Heart left ventricle (tissue), 16 donors: ENCODE results near the gene C2orf78. TPM values are rescaled to one million over a fixed set of nuclear protein-coding genes. Genes with fewer than 3 reads are reported as not detected.

Experiments used
- ATAC-seq, 4 donors: fragments of 200-7000 bp; cut with Tn5 transposase; one replicate each; pipeline ENCODE4 v1.9.1; 2020 to 2022; ENCODE audit warnings: moderate library complexity in 4 of 4, mild to moderate bottlenecking in 3 of 4, moderate number of reproducible peaks in 1 of 4
- DNase-seq, 5 donors: peaks; one replicate each; pipeline ENCODE4 v3.0.0-alpha.2; 2020
- H3K27ac ChIP-seq, 12 donors: fragments of 200-600 bp; sonication (generic) in 4 of 12; one replicate each; pipeline versions ENCODE4 v1.5.0 to v1.8.0; 2016 to 2022; ENCODE audit warnings: mild to moderate bottlenecking in 2 of 12
- H3K27me3 ChIP-seq, 9 donors: fragments of 200-600 bp; sonication (generic) in 2 of 9; one replicate each; pipeline versions ENCODE4 v1.5.1 to v1.8.0; 2016 to 2022; ENCODE audit warnings: mild to moderate bottlenecking in 3 of 9
- H3K36me3 ChIP-seq, 9 donors: fragments of 200-600 bp; sonication (generic) in 2 of 9; one replicate each; pipeline versions ENCODE4 v1.5.0 to v1.8.0; 2018 to 2022; ENCODE audit warnings: mild to moderate bottlenecking in 2 of 9
- H3K4me1 ChIP-seq, 12 donors: fragments of 200-600 bp; sonication (generic) in 4 of 12; one replicate each; pipeline versions ENCODE4 v1.5.0 to v1.8.0; 2016 to 2022; ENCODE audit warnings: mild to moderate bottlenecking in 3 of 12
- H3K4me3 ChIP-seq, 12 donors: fragments of 200-600 bp; sonication (generic) in 4 of 12; one replicate each; pipeline versions ENCODE4 v1.5.0 to v1.8.0; 2017 to 2022; ENCODE audit warnings: mild to moderate bottlenecking in 9 of 12, moderate library complexity in 4 of 12
- H3K9me3 ChIP-seq, 12 donors: fragments of 200-600 bp; sonication (generic) in 4 of 12; one replicate each; pipeline versions ENCODE4 v1.5.0 to v1.8.0; 2016 to 2022; ENCODE audit warnings: mild to moderate bottlenecking in 1 of 12
- CTCF ChIP-seq, 12 donors: fragments of 200-600 bp; sonication (generic) in 4 of 12; IDR thresholded peaks; one replicate each; pipeline versions ENCODE4 v1.5.0 to v1.8.0; 2018 to 2022; ENCODE audit warnings: antibody characterized with exemption in 12 of 12, mild to moderate bottlenecking in 5 of 12
- POLR2A ChIP-seq, 2 donors: fragments of 450-650 bp; IDR thresholded peaks; one replicate each; pipeline ENCODE4 v1.6.1; 2017; ENCODE audit warnings: antibody characterized with exemption in 2 of 2, mild to moderate bottlenecking in 2 of 2, moderate library complexity in 2 of 2
- WGBS, 4 donors: extraction: QIAGEN DNeasy Blood & Tissue Kit in 2 of 4; methylation state at CpG; one replicate each; pipeline versions ENCODE4 v1.1.5 to v1.1.7; 2013 to 2018; 5-methylcytosine and 5-hydroxymethylcytosine counted together
- intact Hi-C, 10 donors: fragments of 100-400 bp; cut with DNase I; formaldehyde crosslinking; loops; one replicate each; pipeline versions ENCODE4 v1.11.1 to v1.14.2; 2022
- polyA plus RNA-seq, 2 donors: library from polyadenylated mRNA; stranded (reverse); fragments of 200-250 nt; gene quantifications; one replicate each; pipeline ENCODE4 v1.2.3, GENCODE V29; 2013
- total RNA-seq, 9 donors: library from RNA; depleted of rRNA in 2 of 9; stranded (reverse); fragments of >200 nt in 2 of 9; fragmentation: NEBNext Ultra II Directional in 3 of 9; extraction: Animal tissue kit (Norgen Biotek cat#: 25700) in 3 of 9; gene quantifications; one replicate each; pipeline versions ENCODE4 v1.1.0 to v1.2.4, GENCODE V29; 2016 to 2023
- donor health status: ischemic (EF 13 %, LVEDD 7.1; RV severe dilation, severe dysfunction).
- donor health status: healthy with polysubstance abuse.
- donor health status: DM: no; HTN: yes; CAD: no.
- donor health status: DM: no; HTN: no; CAD: no.
- donor health status: ischemic (EF 25% LVEDD 6.9; RV normal size, moderate dysfunction).
- donor health status: ischemic (EF 25% LVEDD 5.7; RV mildly dilated, moderate dysfunction).
- donor health status: healthy.
- donor health status: DM: yes; HTN: yes; CAD: no.
- donor health status: ischemic (EF 35%, LVEDD 5.7; RV mildly dilated, moderate dysfunction).
- donor health status: nonischemic (EF 11% LVEDD 7.7; RV severe dilation, severe dysfunction).
- donor health status: DM: yes; HTN: yes; CAD: no.
- donor health status: PGD.
- donor health status: ischemic (EF 29% LVEDD 5.4; RV normal size, mild dysfunction).
- donor health status: nonischemic (EF 23%, LVEDD 6.1; RV moderate dilation, normal function).

The C2orf78 gene
- total and polyA plus RNA-seq, 11 donors: not detected

- no peak for DNase-seq
- H3K4me3 ChIP-seq: no peak overlapping the region
- H3K9me3 ChIP-seq: no peaks in the 10 kb centered on the region
- no peak for ATAC-seq
- H3K27me3 ChIP-seq: no peaks in the 10 kb centered on the region
- no peaks in the 10 kb centered on the region for H3K4me1 ChIP-seq
- H3K36me3 ChIP-seq: no peaks in the 10 kb centered on the region
- intact Hi-C loops: loop anchor here in 4 of 10 donors (10.0 kb wide), 7 partner anchors 164 to 764 kb away; partner anchors contain the start of genes TET3 (in 4 of the 4) and BOLA3 (in 2 of the 4)
- H3K27ac ChIP-seq: no peak overlapping the region
- 18 to 30% (median 26%) methylated on average over 2 of the region's 2 CpGs for WGBS, 4 donors
- TF ChIP-seq CTCF (IDR thresholded peaks at IDR 0.05) (no peak), POLR2A (IDR thresholded peaks at IDR 0.05) (no peak)
Observed at GRCh38 chr2:73821227-73821626, 37.2 kb downstream of the C2orf78 start.

GRCh38 chr2:73821669-73822068 is 37.7 kb downstream of the C2orf78 start:
- no peak for DNase-seq
- H3K27me3 ChIP-seq: no peaks in the 10 kb centered on the region
- H3K4me3 ChIP-seq: no peak overlapping the region
- H3K9me3 ChIP-seq: no peaks in the 10 kb centered on the region
- TF ChIP-seq CTCF (IDR thresholded peaks at IDR 0.05) (no peak), POLR2A (IDR thresholded peaks at IDR 0.05) (no peak)
- no peak for ATAC-seq
- H3K4me1 ChIP-seq: no peaks in the 10 kb centered on the region
- H3K27ac ChIP-seq: no peak overlapping the region
- intact Hi-C loops: loop anchor here in 4 of 10 donors (10.0 kb wide), 7 partner anchors 163 to 763 kb away; partner anchors contain the start of genes TET3 (in 4 of the 4) and BOLA3 (in 2 of the 4)
- WGBS, 4 donors: 56 to 73% (median 65%) methylated on average over 2 of the region's 2 CpGs
- H3K36me3 ChIP-seq: no peaks in the 10 kb centered on the region

- Histone ChIP-seq H3K4me3 (no peak overlapping the region), H3K4me1 (no peaks in the 10 kb centered on the region), H3K9me3 (no peaks in the 10 kb centered on the region), H3K36me3 (no peaks in the 10 kb centered on the region), H3K27me3 (no peaks in the 10 kb centered on the region), H3K27ac (no peak overlapping the region)
- ATAC-seq: no peak
- 47 to 56% (median 53%) methylated on average over 1 of the region's 1 CpG for WGBS, 4 donors
- TF ChIP-seq CTCF (IDR thresholded peaks at IDR 0.05) (no peak), POLR2A (IDR thresholded peaks at IDR 0.05) (no peak)
- intact Hi-C loops: loop anchor here in 4 of 10 donors (10.0 kb wide), 7 partner anchors 163 to 763 kb away; partner anchors contain the start of genes TET3 (in 4 of the 4) and BOLA3 (in 2 of the 4)
- DNase-seq: no peak
Observed at GRCh38 chr2:73822276-73822675, 38.3 kb downstream of the C2orf78 start.

GRCh38 chr2:73822991-73823390 is 39.0 kb downstream of the C2orf78 start:
- H3K36me3 ChIP-seq: no peaks in the 10 kb centered on the region
- 76 to 86% (median 82%) methylated on average over 2 of the region's 2 CpGs for WGBS, 4 donors
- no peaks in the 10 kb centered on the region for H3K9me3 ChIP-seq
- TF ChIP-seq POLR2A (IDR thresholded peaks at IDR 0.05) (no peak), CTCF (IDR thresholded peaks at IDR 0.05) (no peak)
- no peak overlapping the region for H3K27ac ChIP-seq
- no peaks in the 10 kb centered on the region for H3K27me3 ChIP-seq
- intact Hi-C loops: loop anchor here in 4 of 10 donors (10.0 kb wide), 7 partner anchors 162 to 762 kb away; partner anchors contain the start of genes TET3 (in 4 of the 4) and BOLA3 (in 2 of the 4)
- no peak overlapping the region for H3K4me3 ChIP-seq
- DNase-seq (no peak), ATAC-seq (no peak)
- peaks cover 0 to 4% (median 2%) of the 10 kb centered on the region in 12 donors for H3K4me1 ChIP-seq
